ENCODE measurements around the gene MGAT1. TPM values are rescaled to one million over a fixed set of nuclear protein-coding genes. Genes with fewer than 3 reads are reported as not detected.

Gene MGAT1
- total RNA-seq, 1 donor from 2014 or later = 58.4 TPM

Other genes with a start within 250 kb of the MGAT1 start
- gene SCGB3A1, start 211.3 kb downstream of the MGAT1 start, total RNA-seq = not detected in 2 replicates
- 0.35 and 0.55 TPM in 2 replicates for gene FLT4, start 153.2 kb downstream of the MGAT1 start, total RNA-seq
- gene OR2Y1, start 62.7 kb downstream of the MGAT1 start, total RNA-seq = not detected in 2 replicates
- gene ZFP62, start 58.5 kb upstream of the MGAT1 start, total RNA-seq = 7.6 and 37.1 TPM in 2 replicates
- 0.35 TPM in 1 of 2 replicates, not detected in the other for gene BTNL8, start 96.4 kb upstream of the MGAT1 start, total RNA-seq
- gene BTNL3, start 186.0 kb upstream of the MGAT1 start, total RNA-seq = not detected in 2 replicates
- gene BTNL9, start 237.5 kb upstream of the MGAT1 start, total RNA-seq = not detected in 2 replicates